GM19099 (cell line): Measurements from ENCODE around the gene PPM1D.

ENCODE experiments used
- POLR2A ChIP-seq: IDR thresholded peaks from 3 replicates; pipeline ENCODE4 v1.6.1; 2011; ENCODE audit warnings: low read depth; ENCODE audit not compliant: insufficient read length; ENCODE audit errors: extremely low read depth

Gene PPM1D

GRCh38 chr17:60677308-60678117, 77.5 kb downstream of the PPM1D start, which contains the start of gene BCAS3:
Gene BCAS3 (plus strand): TSS chr17:60677851.
- TF ChIP-seq POLR2A = peak; percentile 87

DNA sequence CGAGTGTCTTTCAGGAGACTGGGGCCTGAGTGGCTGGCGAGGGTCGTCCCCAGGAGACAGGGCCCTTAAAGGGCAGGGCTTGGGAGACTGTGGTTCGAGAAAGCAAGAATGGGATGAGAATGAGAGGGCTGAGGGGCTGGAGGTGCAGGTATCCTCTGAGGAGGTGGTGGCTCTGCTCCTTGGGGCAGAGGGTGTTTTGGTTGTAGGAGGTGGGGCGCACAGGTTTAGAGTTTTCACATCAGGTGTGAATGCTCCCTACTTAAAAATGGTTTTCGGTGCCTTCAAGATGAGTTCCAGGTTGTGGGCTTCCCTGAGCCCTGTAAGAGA, 78.1 kb downstream of the PPM1D start:
- TF ChIP-seq POLR2A = no peak

DNA sequence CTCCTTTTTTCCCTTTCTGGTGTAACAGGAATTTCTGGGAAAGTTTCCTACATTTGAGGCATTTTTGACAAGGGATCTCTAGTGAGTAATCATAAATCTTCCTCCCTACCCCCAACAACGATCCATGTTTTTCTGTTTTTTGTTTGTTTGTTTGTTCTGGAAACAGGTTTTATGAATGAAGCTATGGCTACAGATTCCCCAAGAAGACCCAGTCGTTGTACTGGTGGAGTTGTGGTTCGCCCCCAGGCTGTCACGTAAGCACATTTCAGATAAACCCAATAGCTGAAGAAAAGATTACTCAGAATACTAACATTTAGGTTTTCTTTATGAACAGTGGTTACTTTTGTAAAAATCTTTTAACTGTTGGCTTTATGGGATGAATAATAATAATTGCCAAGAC, 79.3 kb downstream of the PPM1D start:
- no peak for TF ChIP-seq POLR2A

GRCh38 chr17:60680754-60681153, 80.8 kb downstream of the PPM1D start:
- no peak for TF ChIP-seq POLR2A

GRCh38 chr17:60685437-60685836, 85.4 kb downstream of the PPM1D start:
- TF ChIP-seq POLR2A = no peak

- TF ChIP-seq POLR2A = no peak
Observed at GRCh38 chr17:60695960-60696359, 96.0 kb downstream of the PPM1D start.

DNA sequence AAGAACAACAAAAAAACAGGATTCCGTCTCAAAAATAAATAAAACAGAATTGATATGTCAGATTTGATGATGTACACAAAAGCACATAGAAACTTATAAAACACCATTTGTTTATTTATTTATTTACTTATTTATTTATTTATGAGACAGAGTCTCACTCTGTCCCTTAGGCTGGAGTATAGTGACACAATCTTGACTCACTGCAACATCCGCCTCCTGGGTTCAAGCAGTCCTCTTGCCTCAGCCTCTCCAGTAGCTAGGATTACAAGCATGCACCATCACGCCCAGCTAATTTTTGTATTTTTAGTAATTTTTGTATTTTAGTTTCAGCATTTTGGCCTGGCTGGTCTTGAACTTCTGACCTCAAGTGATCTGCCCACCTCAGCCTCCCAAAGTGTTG, 99.1 kb downstream of the PPM1D start:
- no peak for TF ChIP-seq POLR2A

GRCh38 chr17:60704170-60704569, 104.2 kb downstream of the PPM1D start:
- no peak for TF ChIP-seq POLR2A

DNA sequence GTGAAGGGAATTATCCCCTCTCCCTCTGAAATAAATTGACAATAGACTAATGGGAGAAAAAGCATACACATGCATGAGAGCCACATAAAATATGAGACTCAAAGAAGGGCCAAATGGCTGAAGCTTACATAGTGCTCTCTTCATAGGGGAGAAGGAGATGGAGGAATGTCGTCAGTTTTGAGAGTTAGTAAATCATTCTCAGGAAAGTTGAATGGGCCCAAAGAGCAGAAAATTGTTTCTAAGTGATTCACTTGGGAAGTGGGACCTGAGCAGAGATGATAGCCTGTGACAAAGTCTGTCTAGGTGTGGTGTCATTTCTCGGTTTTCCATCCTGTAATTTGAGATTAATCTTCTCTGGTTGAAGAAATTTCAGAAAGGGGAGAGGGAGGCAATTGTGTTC, 112.7 kb downstream of the PPM1D start:
- no peak for TF ChIP-seq POLR2A

GRCh38 chr17:60713608-60714007, 113.6 kb downstream of the PPM1D start:
- TF ChIP-seq POLR2A = no peak
